GM12878 (cell line): ENCODE data around the gene BMP7. TPM values are rescaled to one million over a fixed set of nuclear protein-coding genes. Genes with fewer than 3 reads are reported as not detected.

Source experiments
- ATAC-seq: fragments of 200-7000 bp; cut with Tn5 transposase; 3 replicates; pipeline ENCODE4 v1.9.1; 2020; ENCODE audit warnings: mild to moderate bottlenecking, moderate library complexity
- BruUV-seq: library from RNA; stranded (reverse); fragments of 400-500 nt; replicated peaks from 2 replicates; lab custom pipeline; 2021; lab: Mats Ljungman, UMichigan
- CTCF ChIA-PET: fragments of 300-600 bp; sonication (Branson Sonifier 250); formaldehyde crosslinking; extraction: SDS; loops from one replicate; lab custom pipeline; 2021; ENCODE audit warnings: inconsistent platforms; lab: Yijun Ruan, JAX
- POLR2A ChIA-PET: fragments of 350-600 bp; formaldehyde crosslinking; extraction: SDS; loops from one replicate; lab custom pipeline; 2021; ENCODE audit warnings: inconsistent platforms; lab: Charles Lee
- RAD21 ChIA-PET: fragments of 300-600 bp; sonication (Branson Sonifier 250); formaldehyde crosslinking; loops from one replicate; lab custom pipeline; 2023; ENCODE audit warnings: antibody characterized with exemption; ENCODE audit not compliant: unreplicated experiment; lab: Charles Lee
- SMC1A ChIA-PET: fragments of 300-600 bp; sonication (Branson Sonifier 250); formaldehyde crosslinking; loops from one replicate; lab custom pipeline; 2023; ENCODE audit not compliant: unreplicated experiment, uncharacterized antibody; lab: Charles Lee
- DNase-seq: peaks from one replicate; pipeline ENCODE4 v3.0.0-alpha.2; 2011; ENCODE audit warnings: low read depth, low spot score
- FAIRE-seq: peaks from 3 replicates; lab custom pipeline; 2011; peaks lifted over from hg19 to GRCh38; lab: Jason Lieb, UNC
- H2AFZ ChIP-seq: 2 replicates; pipeline ENCODE4 v1.6.0; 2011; ENCODE audit warnings: low read depth, low read length, control low read depth; ENCODE audit not compliant: control insufficient read depth
- H3K27ac ChIP-seq: 2 replicates; pipeline ENCODE4 v1.5.1; 2011; ENCODE audit warnings: control low read depth; ENCODE audit not compliant: control insufficient read depth, insufficient read depth
- H3K27me3 ChIP-seq, 2 experiments: replicated peaks in 1 of 2; 2 replicates each; pipeline versions ENCODE4 v1.6.0 to v1.6.1; 2011; ENCODE audit warnings: low read length in 1 of 2; ENCODE audit not compliant: control insufficient read depth in 2 of 2, insufficient read depth in 2 of 2
- H3K36me3 ChIP-seq, 2 experiments: 2 replicates each; pipeline ENCODE4 v1.5.1; 2011; ENCODE audit warnings: low read length in 1 of 2; ENCODE audit not compliant: control insufficient read depth in 2 of 2, insufficient read depth in 2 of 2
- H3K4me1 ChIP-seq: 2 replicates; pipeline ENCODE4 v1.6.1; 2011; ENCODE audit warnings: mild to moderate bottlenecking, low read length, moderate library complexity, mixed read lengths; ENCODE audit not compliant: control insufficient read depth, insufficient read depth
- H3K4me2 ChIP-seq: 2 replicates; pipeline ENCODE4 v1.6.0; 2011; ENCODE audit warnings: control low read depth; ENCODE audit not compliant: control insufficient read depth, insufficient read depth
- H3K4me3 ChIP-seq: fragments of 200-600 bp; sonication (generic); 2 replicates; pipeline ENCODE4 v1.5.1; 2016
- H3K79me2 ChIP-seq: 2 replicates; pipeline ENCODE4 v1.6.0; 2011; ENCODE audit warnings: low read length; ENCODE audit not compliant: control insufficient read depth, insufficient read depth
- H3K9ac ChIP-seq: 2 replicates; pipeline ENCODE4 v1.8.0; 2011; ENCODE audit warnings: low read length, control low read depth, mixed read lengths; ENCODE audit not compliant: control insufficient read depth, insufficient read depth
- H3K9me3 ChIP-seq: replicated peaks from 3 replicates; pipeline ENCODE4 v1.5.1; 2011; ENCODE audit warnings: mild to moderate bottlenecking, low read length; ENCODE audit not compliant: control insufficient read depth, insufficient read depth
- H4K20me1 ChIP-seq: 2 replicates; pipeline ENCODE4 v1.6.0; 2011; ENCODE audit not compliant: control insufficient read depth, insufficient read depth
- BACH1 ChIP-seq: fragments of 450-650 bp; IDR thresholded peaks from 2 replicates; pipeline ENCODE4 v1.6.1; 2017; ENCODE audit warnings: mild to moderate bottlenecking, borderline replicate concordance
- BRCA1 ChIP-seq: IDR thresholded peaks from 2 replicates; pipeline ENCODE4 v1.6.1; 2011; ENCODE audit warnings: low read depth, low read length, improper control_type of control experiment
- CBX5 ChIP-seq: sonication (generic); IDR thresholded peaks from 2 replicates; pipeline ENCODE4 v1.6.1; 2016; ENCODE audit warnings: low read depth, moderate library complexity, mild to moderate bottlenecking, inconsistent platforms
- ETV6 ChIP-seq, 2 experiments: fragments of 450-650 bp in 1 of 2; IDR thresholded peaks in 1 of 2; conservative IDR thresholded peaks in 1 of 2; 2 replicates each; pipeline ENCODE4 v1.6.1; 2014; ENCODE audit warnings: antibody characterized with exemption in 1 of 2, borderline replicate concordance in 1 of 2, low read depth in 1 of 2, mild to moderate bottlenecking in 1 of 2, moderate library complexity in 1 of 2
- JUND ChIP-seq: IDR thresholded peaks from 2 replicates; pipeline ENCODE4 v1.6.1; 2012; ENCODE audit warnings: low read depth, mild to moderate bottlenecking, low read length, improper control_type of control experiment, moderate library complexity
- NFXL1 ChIP-seq: fragments of 450-650 bp; IDR thresholded peaks from 2 replicates; pipeline ENCODE4 v1.6.1; 2017; ENCODE audit warnings: antibody characterized with exemption, mild to moderate bottlenecking, borderline replicate concordance
- RAD51 ChIP-seq: fragments of 450-650 bp; IDR thresholded peaks from 2 replicates; pipeline ENCODE4 v1.6.1; 2016; ENCODE audit warnings: moderate library complexity, mild to moderate bottlenecking, inconsistent platforms
- RBBP5 ChIP-seq: fragments of 200-600 bp; sonication (generic); conservative IDR thresholded peaks from 2 replicates; pipeline ENCODE4 v1.6.1; 2016
- RELA ChIP-seq: fragments of 450-650 bp; IDR thresholded peaks from 2 replicates; pipeline ENCODE4 v1.8.0; 2014; ENCODE audit warnings: borderline replicate concordance; ENCODE audit not compliant: partially characterized antibody
- ZNF217 ChIP-seq: fragments of 450-650 bp; IDR thresholded peaks from 2 replicates; pipeline ENCODE4 v1.6.1; 2017; ENCODE audit warnings: antibody characterized with exemption, mild to moderate bottlenecking
- WGBS: methylation state at CpG from one replicate; pipeline ENCODE4 v1.1.6; 2016; ENCODE audit warnings: low lambda C conversion rate; ENCODE audit not compliant: insufficient replicate concordance, insufficient coverage; ENCODE audit errors: missing lambda C conversion rate; 5-methylcytosine and 5-hydroxymethylcytosine counted together
- in situ Hi-C: fragments of 300-500 bp; cut with MboI; formaldehyde crosslinking; loops from 9 replicates; pipeline ENCODE4 v1.14.3; 2018; ENCODE audit warnings: mixed read lengths
- intact Hi-C: fragments of 100-400 bp; cut with micrococcal nuclease; formaldehyde crosslinking; loops from one replicate; pipeline ENCODE4 v1.14.2; 2022; ENCODE audit not compliant: unreplicated experiment
- polyA plus RNA-seq, 11 experiments: library from polyadenylated mRNA; depleted of rRNA in 4 of 11; unstranded in 6 of 11; stranded (reverse) in 5 of 11; fragments of >200 nt; fragmentation: Nextera tagmentation in 4 of 11; fragmentation: Illumina TruSeq in 1 of 11; extraction: Ambion mirVana in 4 of 11; extraction: Trizol in 1 of 11; gene quantifications; 1 replicate in 1 of 11; 2 replicates in 10 of 11; pipeline versions ENCODE4 v1.2.1 to v1.2.3, GENCODE V29; 2011 to 2016; ENCODE audit warnings: inconsistent platforms in 2 of 11, missing spikeins in 2 of 11, low read depth in 1 of 11
- total RNA-seq, 4 experiments: library from RNA; depleted of rRNA in 3 of 4; stranded (reverse); fragments of >200 nt in 3 of 4; fragmentation: Illumina TruSeq in 1 of 4; extraction: Trizol in 1 of 4; gene quantifications; 2 replicates each; pipeline versions ENCODE4 v1.2.1 to v1.2.3, GENCODE V29; 2013 to 2021
- TF ChIP-seq, protein P1 (sequence below): fragments of 450-650 bp; formaldehyde crosslinking; IDR thresholded peaks from 2 replicates; pipeline ENCODE4 v1.4.0; 2020; ENCODE audit warnings: mild to moderate bottlenecking, moderate library complexity

BMP7 gene
- total and polyA plus RNA-seq, 10 of the 15 experiments (the other 5 are each of a cell fraction or from before 2014, with no cell fraction given): 0.18 to 0.51 (median 0.28) TPM; not detected in 7

DNA sequence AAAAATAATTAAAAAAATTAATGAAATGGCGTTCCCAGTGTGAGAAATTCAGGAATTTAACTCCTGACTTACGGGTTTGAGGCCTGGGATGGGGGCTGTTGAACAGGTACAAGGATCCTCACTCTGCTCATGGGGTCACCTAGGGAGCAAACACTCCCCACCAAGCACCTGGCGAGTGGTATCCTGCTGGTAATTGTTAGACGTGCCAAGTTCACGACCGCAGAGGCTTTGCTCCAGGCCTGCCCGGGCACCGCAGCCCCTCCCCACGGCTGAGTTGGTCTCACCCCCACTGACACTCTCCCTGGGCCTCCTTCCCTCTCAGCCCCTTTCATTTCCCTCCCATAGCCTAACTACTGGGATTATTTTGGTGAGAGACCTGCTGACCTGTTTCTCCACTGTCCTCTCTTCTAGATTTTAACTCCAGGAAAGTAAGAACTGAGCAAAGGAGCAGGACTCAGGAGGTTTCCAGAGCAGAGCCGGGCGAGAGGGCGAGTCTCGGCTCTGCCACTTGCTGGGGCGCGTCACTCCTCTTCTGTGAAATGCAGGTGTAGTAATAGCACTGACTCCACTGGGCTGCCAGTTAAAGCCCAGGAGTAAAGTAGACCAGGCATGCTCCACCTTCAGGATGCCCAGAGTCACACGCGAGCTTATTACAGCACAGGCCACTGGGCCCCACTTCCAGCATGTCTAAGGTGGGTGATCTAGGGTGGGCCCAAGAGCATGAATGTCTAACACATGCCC, 22.8 kb downstream of the BMP7 start:
- in situ Hi-C loops: no loop called here
- H3K4me3 ChIP-seq: no peak overlapping the region
- no peaks in the 10 kb centered on the region; a peak in 1 of 4 replicates for H3K27me3 ChIP-seq
- SMC1A ChIA-PET: no interaction called here
- ATAC-seq: no peak
- no peak for FAIRE-seq
- H3K79me2 ChIP-seq: no peaks in the 10 kb centered on the region
- H3K4me2 ChIP-seq: no peak overlapping the region
- CTCF ChIA-PET: no interaction called here
- no peak overlapping the region for H3K27ac ChIP-seq
- H3K9me3 ChIP-seq: no peaks in the 10 kb centered on the region
- H3K9ac ChIP-seq: no peak overlapping the region
- RAD21 ChIA-PET: no interaction called here
- TF ChIP-seq RELA (no peak), BRCA1 (no peak), NFXL1 (peak; percentile 39; the same call in 1 of the 2 replicates)
- POLR2A ChIA-PET: no interaction called here
- H3K36me3 ChIP-seq: no peaks in the 10 kb centered on the region
- no peaks in the 10 kb centered on the region for H4K20me1 ChIP-seq
- intact Hi-C loops: no loop called here
- no peak overlapping the region for H2AFZ ChIP-seq
- no TSS peak for BruUV-seq
- 59% methylated on average over 17 of the region's 17 CpGs for WGBS
- H3K4me1 ChIP-seq: no peaks in the 10 kb centered on the region
- DNase-seq: no peak

GRCh38 chr20:57242414-57242813, 24.0 kb downstream of the BMP7 start:
- in situ Hi-C loops: no loop called here
- Histone ChIP-seq H3K4me3 (no peak overlapping the region), H3K9me3 (no peaks in the 10 kb centered on the region), H3K4me1 (no peaks in the 10 kb centered on the region), H3K79me2 (no peaks in the 10 kb centered on the region), H3K27me3 (no peaks in the 10 kb centered on the region; a peak in 1 of 4 replicates), H3K9ac (no peak overlapping the region), H4K20me1 (no peaks in the 10 kb centered on the region), H3K27ac (no peak overlapping the region), H2AFZ (no peak overlapping the region), H3K4me2 (no peak overlapping the region), H3K36me3 (no peaks in the 10 kb centered on the region)
- WGBS: 12% methylated on average over 4 of the region's 4 CpGs
- SMC1A ChIA-PET: no interaction called here
- intact Hi-C loops: no loop called here
- RAD21 ChIA-PET: no interaction called here
- CTCF ChIA-PET: no interaction called here
- POLR2A ChIA-PET: no interaction called here
- no peak for DNase-seq
- no TSS peak for BruUV-seq
- ATAC-seq: no peak
- FAIRE-seq: no peak
- TF ChIP-seq BACH1: no peak
- no peak for TF ChIP-seq ZNF217
- TF ChIP-seq, protein P1, sequence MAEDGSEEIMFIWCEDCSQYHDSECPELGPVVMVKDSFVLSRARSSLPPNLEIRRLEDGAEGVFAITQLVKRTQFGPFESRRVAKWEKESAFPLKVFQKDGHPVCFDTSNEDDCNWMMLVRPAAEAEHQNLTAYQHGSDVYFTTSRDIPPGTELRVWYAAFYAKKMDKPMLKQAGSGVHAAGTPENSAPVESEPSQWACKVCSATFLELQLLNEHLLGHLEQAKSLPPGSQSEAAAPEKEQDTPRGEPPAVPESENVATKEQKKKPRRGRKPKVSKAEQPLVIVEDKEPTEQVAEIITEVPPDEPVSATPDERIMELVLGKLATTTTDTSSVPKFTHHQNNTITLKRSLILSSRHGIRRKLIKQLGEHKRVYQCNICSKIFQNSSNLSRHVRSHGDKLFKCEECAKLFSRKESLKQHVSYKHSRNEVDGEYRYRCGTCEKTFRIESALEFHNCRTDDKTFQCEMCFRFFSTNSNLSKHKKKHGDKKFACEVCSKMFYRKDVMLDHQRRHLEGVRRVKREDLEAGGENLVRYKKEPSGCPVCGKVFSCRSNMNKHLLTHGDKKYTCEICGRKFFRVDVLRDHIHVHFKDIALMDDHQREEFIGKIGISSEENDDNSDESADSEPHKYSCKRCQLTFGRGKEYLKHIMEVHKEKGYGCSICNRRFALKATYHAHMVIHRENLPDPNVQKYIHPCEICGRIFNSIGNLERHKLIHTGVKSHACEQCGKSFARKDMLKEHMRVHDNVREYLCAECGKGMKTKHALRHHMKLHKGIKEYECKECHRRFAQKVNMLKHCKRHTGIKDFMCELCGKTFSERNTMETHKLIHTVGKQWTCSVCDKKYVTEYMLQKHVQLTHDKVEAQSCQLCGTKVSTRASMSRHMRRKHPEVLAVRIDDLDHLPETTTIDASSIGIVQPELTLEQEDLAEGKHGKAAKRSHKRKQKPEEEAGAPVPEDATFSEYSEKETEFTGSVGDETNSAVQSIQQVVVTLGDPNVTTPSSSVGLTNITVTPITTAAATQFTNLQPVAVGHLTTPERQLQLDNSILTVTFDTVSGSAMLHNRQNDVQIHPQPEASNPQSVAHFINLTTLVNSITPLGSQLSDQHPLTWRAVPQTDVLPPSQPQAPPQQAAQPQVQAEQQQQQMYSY (CRISPR knock-in tag): no peak
- TF ChIP-seq CBX5: no peak
- TF ChIP-seq ETV6 (conservative IDR thresholded peaks at IDR 0.05 in 1 of 2, IDR thresholded peaks at IDR 0.05 in 1 of 2; ENCODE audit: borderline replicate concordance in 1 of 2, low read depth in 1 of 2): peak in 1 of 2 experiments; percentile 24; a peak in 1 of 4 replicates
- TF ChIP-seq RAD51: no peak
- TF ChIP-seq JUND: no peak
- no peak for TF ChIP-seq RBBP5
